ENCODE data around the gene CRYAB.
"Not testable (repeated sequence)": the region's sequence is repeated elsewhere in the genome, so short reads cannot be mapped to it uniquely, and the experiment has no call there.

CRYAB gene

GRCh38 chr11:111906680-111907079 lies 4.9 kb downstream of the CRYAB start:
- no peak for DNase-seq

- peak; percentile 73 for DNase-seq
Observed at GRCh38 chr11:111905411-111905810, 6.2 kb downstream of the CRYAB start.

- DNase-seq: no peak
Observed at GRCh38 chr11:111886844-111887243, 24.7 kb downstream of the CRYAB start.

- no peak for DNase-seq
Observed at GRCh38 chr11:111886032-111886431, 25.5 kb downstream of the CRYAB start.

- not testable (repeated sequence) for DNase-seq
Observed at GRCh38 chr11:111885053-111885452, 26.5 kb downstream of the CRYAB start.

- no peak for DNase-seq
Observed at GRCh38 chr11:111882202-111882601, 29.4 kb downstream of the CRYAB start.

GRCh38 chr11:111879637-111879960 lies 32.0 kb downstream of the CRYAB start:
- peak; percentile 0 for DNase-seq

GRCh38 chr11:111878849-111879636 lies 32.5 kb downstream of the CRYAB start, which contains the start of the genes CFAP68 and FDXACB1:
CFAP68 (plus strand) TSS chr11:111879541; CDS start chr11:111879561, 20 bp downstream.
FDXACB1 (minus strand) TSS chr11:111879165; CDS start chr11:111879132, 33 bp downstream.
- DNase-seq: peak; percentile 97

- peak; percentile 40 for DNase-seq
Observed at GRCh38 chr11:111878385-111878848, 33.2 kb downstream of the CRYAB start.

GRCh38 chr11:111871693-111872161 lies 39.8 kb downstream of the CRYAB start:
- no peak for DNase-seq

- DNase-seq: peak; percentile 82
Observed at GRCh38 chr11:111870886-111871692, 40.5 kb downstream of the CRYAB start, which contains the start of gene ALG9. ALG9 (minus strand) TSS chr11:111871581; CDS start chr11:111871482, 99 bp downstream.

GRCh38 chr11:111870522-111870885 lies 41.1 kb downstream of the CRYAB start:
- DNase-seq: no peak

GRCh38 chr11:111870113-111870512 lies 41.5 kb downstream of the CRYAB start:
- no peak for DNase-seq

GRCh38 chr11:111860257-111860656 lies 51.3 kb downstream of the CRYAB start:
- no peak for DNase-seq

All from fibroblast of upper back skin (primary cell).